Measurements from ENCODE around the gene MIA3. TPM values are rescaled to one million over a fixed set of nuclear protein-coding genes. Genes with fewer than 3 reads are reported as not detected.
A peak's percentile ranks its signal among the peaks of the same experiment; 100 is the strongest.
"Not testable (repeated sequence)": the region's sequence is repeated elsewhere in the genome, so short reads cannot be mapped to it uniquely, and the experiment has no call there.

MIA3 gene
- total RNA-seq, 1 donor from 2014 or later = 44.4 TPM

- DNase-seq = no peak
Observed at GRCh38 chr1:222665964-222666363, 48.1 kb downstream of the MIA3 start.

- not testable (repeated sequence) for DNase-seq
Observed at GRCh38 chr1:222668184-222668583, 50.3 kb downstream of the MIA3 start.

DNA sequence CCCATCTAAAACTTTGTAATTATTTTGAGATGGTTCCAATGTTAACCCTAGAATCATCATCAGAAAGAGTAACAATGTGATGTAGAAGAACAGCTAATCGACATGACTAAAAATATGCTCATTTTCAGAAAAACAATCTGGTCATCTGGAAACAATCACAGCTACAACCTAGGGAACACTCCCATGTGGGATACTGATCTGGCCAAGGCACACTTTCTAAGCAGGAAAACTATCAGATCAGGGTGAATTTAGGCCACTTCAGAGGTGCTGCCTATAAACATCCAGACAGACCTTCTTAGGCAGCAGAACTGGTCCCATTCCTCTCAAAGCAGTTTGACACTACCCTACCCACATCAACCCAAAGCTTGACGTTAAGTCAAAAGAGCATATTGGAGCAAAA lies 51.2 kb downstream of the MIA3 start:
- DNase-seq = not testable (repeated sequence)

DNA sequence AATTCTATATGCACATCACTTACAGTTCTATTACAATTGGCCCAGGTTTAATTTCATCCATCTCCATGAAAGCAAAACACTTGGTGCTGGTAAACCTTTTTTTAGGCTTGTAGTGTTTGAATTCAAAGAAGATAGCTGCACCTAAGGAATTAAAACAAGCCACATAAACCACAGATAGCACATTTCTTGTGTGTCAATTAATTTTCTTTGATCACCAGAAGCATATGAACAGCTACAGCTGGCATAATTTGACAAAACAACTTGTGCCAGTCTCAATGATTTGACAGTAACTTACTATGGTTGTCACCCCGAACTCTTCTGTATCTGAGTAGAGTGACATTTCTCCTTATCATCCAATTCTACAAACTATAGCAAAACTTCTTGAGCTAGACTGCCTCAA lies 52.2 kb downstream of the MIA3 start:
- no peak for DNase-seq

DNA sequence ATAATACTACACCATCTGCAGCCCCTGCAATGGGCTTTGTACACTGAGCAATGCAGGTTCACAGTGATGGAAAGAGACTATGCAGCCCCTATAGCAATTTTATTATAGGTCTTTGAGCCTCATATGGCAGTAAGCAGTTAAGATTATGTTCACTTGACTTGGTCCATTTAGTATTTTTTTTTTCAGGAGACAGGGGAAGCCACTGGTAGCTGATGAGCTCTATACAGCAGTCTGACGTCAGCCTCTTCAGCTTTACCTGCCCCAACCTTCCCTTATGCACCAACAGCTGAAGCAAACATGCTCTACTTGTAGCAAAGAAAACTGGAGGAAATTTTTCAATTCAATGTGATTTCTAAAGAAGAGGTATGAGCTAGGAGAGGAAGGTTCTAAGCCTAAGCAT lies 62.2 kb downstream of the MIA3 start:
- DNase-seq = no peak

DNA sequence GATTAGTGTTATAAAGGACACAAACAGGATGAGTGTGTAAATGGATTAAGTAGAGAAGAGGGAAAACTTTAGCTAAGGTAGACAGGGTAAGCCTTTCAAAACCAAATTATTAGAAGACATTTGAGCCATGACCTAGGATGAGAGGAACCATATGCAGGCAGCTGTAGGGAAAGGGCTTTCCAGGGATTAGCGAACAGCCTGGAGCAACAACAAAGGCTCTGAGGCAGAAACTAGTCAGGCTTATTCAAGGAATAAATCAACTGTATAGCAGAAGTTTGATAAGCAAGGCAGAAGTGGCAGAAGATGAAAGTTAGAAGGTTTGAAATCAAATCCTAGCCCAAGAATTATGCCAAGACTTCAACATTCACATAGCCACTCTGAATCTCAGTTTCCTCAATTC lies 73.1 kb downstream of the MIA3 start:
- no peak for DNase-seq

DNA sequence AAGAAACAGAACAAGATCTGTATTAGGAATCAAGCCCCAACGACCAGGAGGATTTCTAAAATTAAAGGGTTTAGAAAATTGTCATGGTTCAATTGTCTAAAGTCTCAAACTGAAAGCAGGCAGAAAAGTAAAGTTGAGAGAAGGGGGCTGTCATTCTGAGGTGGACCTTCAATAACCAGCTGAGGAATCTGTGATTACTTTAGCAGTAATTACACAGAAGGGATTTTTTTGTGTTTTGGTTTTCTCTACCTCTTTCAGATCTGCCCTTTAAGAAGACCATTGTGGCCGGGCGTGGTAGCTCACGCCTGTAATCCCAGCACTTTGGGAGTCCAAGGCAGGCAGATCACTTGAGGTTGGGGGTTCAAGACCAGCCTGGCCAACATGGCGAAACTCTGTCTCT lies 77.0 kb downstream of the MIA3 start:
- no peak for DNase-seq

- no peak for DNase-seq
Observed at GRCh38 chr1:222696741-222697140, 78.8 kb downstream of the MIA3 start.

DNA sequence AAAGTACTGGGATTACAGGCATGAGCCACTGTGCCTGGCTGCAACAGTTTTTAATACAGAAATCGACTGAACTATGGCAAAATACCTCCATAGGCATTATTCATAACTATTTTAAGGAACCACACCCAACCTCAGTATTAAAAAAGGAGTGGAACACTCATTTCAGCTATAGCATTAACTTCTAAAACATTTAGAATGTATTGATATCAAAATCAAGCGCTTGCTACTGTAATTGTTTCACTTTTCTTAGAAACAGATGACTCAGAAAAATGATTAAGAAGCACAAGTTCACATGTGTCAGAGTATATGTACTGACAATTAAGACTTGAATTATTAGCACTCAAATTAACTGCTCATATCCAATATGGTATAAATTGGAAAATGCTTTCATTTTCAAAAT lies 79.3 kb downstream of the MIA3 start:
- DNase-seq = no peak

DNA sequence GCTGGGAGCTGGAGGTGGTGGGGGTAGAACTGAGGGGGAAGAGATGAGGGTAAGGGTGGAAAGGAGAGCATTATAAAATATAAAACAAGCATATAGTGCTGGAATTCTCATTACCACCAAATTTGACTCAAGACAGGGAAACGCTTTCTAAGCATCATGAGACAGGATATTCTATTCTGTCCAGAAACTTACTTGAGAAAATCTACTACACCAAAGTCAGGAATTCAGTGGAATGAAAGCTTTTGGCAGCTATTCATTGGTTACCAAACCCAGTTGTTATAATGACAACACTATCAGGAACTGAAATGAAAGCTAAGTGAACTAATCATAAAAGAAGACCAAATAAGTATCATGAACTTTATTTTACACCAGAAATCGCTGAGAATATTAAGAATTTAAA lies 79.9 kb downstream of the MIA3 start:
- no peak for DNase-seq

DNA sequence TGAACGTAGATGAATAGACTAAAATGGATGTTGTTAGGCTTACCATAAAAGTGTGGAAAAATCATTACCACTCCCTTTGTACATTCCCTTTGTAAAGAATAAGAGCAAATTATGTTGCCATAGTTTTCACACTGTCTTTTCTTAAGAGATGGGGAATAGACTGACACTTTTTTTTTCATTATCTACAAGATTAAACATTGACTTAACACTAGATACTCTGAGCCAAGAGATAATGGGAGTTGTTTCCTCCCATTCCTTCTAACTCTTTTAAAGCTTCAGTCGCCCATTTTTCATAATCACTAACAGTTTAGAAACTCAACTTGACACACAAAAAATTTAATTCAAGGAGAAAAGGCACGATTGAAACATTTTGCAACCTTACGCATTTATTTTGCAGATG lies 84.3 kb downstream of the MIA3 start:
- no peak for DNase-seq

DNA sequence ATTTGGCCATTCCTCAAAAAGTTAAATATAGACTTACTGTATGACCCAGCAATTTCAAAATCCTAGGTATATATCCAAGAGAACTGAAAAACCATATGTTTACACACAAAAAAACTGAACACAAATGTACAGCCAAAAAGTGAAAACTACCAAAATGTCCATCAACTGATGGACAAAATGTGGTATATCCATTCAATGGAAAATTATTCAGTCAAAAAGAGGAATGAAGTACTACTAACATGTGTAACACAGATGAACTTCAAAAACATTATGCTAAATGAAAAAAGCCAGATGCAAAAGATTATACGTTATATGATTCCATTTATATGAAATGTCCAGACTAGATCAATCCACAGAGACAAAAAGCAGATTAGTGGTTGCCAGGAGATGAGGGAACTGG lies 86.4 kb downstream of the MIA3 start:
- DNase-seq = no peak

GRCh38 chr1:222706815-222707214 lies 88.9 kb downstream of the MIA3 start:
- DNase-seq = no peak

- DNase-seq = no peak
Observed at GRCh38 chr1:222709700-222710153, 91.8 kb downstream of the MIA3 start.

GRCh38 chr1:222711319-222712252 lies 93.7 kb downstream of the MIA3 start:
- peak; percentile 64 for DNase-seq

- peak; percentile 90 for DNase-seq
Observed at GRCh38 chr1:222712253-222713090, 94.6 kb downstream of the MIA3 start, which contains the start of the genes AIDA and BROX. AIDA (minus strand) TSS chr1:222712491; CDS start chr1:222712317, 174 bp downstream. BROX (plus strand) TSS chr1:222712564; CDS start chr1:222715700, 3,136 bp downstream.

DNA sequence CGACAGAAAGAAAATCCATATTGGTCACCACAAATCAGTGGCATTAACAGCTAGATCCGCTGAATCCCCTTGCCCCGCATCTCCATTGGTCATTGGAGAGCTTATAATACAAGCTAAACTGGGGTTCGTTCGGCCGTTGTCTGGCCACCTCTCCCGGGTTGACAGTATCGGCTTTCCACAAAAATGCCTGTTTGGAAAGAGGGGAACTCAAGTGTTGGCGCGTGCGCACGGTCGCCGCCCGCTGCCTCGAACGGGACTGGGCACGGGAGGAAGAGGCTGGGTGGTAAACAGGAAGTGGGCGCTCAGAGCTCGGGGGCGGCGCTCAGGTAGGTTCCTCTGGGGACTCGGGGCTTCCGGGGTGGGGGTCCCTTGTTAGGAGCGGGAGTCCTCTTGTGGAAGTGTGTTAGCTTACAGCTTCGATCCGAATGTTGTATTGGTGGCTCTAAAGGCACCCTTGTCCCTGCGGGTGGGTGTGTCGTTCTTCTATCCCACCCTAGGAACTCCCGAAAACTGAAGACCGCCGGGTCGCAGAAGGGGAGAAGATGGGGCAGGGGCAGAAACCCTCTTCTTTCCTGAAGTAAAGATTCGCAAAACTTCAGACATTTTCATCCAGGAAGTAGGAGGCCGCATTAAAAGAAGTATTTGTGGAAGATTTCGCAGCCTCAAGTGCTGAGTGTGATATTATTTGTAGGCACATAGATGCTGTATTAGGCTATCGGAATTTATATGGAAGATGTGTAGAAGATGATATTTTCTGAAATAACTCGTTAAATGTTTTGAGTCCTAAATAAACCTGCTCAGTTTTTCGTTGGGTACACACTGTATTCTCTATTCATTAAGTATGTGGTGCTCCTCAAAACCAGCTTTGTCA lies 95.4 kb downstream of the MIA3 start:
- DNase-seq = peak; percentile 98

DNA sequence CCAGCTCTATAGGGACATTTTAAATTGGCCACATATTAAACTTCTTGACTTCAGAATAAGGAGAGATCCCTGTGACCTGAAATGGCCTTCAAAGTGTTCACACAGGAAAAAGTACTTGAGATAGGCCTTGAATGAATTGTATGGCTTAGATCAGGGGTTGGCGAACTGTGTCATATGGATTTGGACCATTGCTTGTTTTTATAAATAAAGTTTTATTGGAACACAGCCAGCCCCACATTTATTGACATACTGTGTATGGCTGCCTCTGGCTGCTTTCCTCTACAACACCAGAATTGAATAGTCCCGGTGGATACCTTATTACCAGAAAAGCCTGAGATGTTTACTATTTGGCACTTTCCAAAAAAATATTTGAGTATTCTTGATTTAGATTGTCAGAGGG lies 98.5 kb downstream of the MIA3 start:
- no peak for DNase-seq
